ENCODE data around the gene ANKRD13A. TPM values are rescaled to one million over a fixed set of nuclear protein-coding genes. Genes with fewer than 3 reads are reported as not detected.

ANKRD13A gene
- total and polyA plus RNA-seq, 9 donors = 18.3 to 53.4 (median 35.2) TPM

DNA sequence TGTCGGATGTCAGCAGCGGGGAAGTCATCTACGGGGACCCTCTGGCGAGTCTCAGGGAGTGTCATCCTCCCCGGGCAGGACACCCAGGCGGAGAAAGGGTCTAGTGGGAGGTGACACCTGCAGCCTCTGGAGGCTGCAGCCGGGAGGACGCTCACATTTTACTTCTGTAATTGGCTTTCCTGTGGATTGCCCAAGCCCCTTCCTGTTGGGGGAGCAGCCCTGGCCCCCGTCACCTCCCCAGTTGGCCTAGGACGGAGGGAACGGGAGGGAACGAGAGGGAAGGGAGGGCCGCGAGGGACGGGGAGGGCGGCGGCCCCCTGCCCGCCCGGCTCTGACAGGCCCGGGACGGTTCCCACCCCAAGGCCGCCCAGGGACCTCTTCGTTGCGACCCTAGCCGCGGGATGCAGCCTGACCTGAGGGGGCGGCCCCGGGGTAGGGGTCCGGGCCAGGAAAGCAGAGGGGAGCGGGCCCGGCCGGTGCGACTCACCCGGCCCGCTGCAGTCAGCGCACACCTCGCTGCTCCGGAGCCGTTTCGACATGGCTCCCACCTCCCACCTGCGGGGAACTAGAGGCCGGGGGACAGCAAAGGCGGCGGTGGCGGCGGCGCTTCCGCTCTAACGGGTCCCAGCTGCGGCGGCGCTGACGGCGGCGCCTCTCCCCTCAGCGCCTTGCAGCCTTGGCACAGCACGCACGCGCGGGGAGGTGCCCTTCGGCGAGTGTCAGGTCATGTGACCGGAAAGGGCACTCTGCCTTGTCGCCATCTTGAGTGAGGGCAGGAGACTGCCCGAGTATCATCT is 3.3 kb upstream of the ANKRD13A start, which contains the start of gene GIT2:
GIT2 (minus strand) TSS at position 683 of the 797 bp plus-strand sequence; CDS start at position 539, 144 bp downstream.
- DNase-seq = peak; percentile 91 to 93 (median 92)
- intact Hi-C loops (cut with DNase I) = loop anchor here in 2 of 4 donors (5.0 to 10.0 kb wide), 2 partner anchors 61 to 64 kb away; no protein-coding TSS in a partner anchor
- peaks cover 5% of the 10 kb centered on the region for H3K4me1 ChIP-seq (ENCODE audit: insufficient read depth)
- 0 to 1% (median 0%) methylated on average over 60 to 65 of the region's 65 CpGs for WGBS, 3 donors
- peak within 1 kb of the TSS; percentile 38 to 60 for H3K27ac ChIP-seq
- TF ChIP-seq, protein P1, sequence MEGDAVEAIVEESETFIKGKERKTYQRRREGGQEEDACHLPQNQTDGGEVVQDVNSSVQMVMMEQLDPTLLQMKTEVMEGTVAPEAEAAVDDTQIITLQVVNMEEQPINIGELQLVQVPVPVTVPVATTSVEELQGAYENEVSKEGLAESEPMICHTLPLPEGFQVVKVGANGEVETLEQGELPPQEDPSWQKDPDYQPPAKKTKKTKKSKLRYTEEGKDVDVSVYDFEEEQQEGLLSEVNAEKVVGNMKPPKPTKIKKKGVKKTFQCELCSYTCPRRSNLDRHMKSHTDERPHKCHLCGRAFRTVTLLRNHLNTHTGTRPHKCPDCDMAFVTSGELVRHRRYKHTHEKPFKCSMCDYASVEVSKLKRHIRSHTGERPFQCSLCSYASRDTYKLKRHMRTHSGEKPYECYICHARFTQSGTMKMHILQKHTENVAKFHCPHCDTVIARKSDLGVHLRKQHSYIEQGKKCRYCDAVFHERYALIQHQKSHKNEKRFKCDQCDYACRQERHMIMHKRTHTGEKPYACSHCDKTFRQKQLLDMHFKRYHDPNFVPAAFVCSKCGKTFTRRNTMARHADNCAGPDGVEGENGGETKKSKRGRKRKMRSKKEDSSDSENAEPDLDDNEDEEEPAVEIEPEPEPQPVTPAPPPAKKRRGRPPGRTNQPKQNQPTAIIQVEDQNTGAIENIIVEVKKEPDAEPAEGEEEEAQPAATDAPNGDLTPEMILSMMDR (IDR thresholded peaks at IDR 0.05) = no peak
- TF ChIP-seq EP300 (IDR thresholded peaks at IDR 0.05) (no peak), POLR2A (IDR thresholded peaks at IDR 0.05) (peak; percentile 46)
- H3K36me3 ChIP-seq = no peaks in the 10 kb centered on the region
- no peaks in the 10 kb centered on the region for H3K27me3 ChIP-seq
- H3K4me3 ChIP-seq = peak within 1 kb of the TSS; percentile 98
- no peaks in the 10 kb centered on the region for H3K9me3 ChIP-seq

DNA sequence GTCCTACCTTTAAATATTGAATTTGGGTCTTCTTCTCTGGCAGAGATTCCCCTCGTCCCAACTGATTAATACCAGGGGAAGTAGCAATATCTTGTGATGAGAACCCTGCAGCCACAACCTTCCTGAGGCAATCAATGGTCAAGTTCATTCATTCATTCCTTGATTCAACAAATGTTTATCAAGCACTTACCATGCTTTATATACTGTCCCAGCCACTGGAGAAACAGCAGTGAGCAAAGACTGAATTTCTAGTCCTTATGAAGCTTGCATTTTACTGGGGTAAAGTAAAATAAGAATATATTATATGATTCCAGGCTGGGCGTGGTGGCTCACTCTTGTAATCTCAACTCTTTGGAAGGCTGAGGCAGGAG is 2.8 kb upstream of the ANKRD13A start:
- TF ChIP-seq EP300 (IDR thresholded peaks at IDR 0.05) (no peak), POLR2A (IDR thresholded peaks at IDR 0.05) (no peak)
- TF ChIP-seq, protein P1 (IDR thresholded peaks at IDR 0.05) = no peak
- Histone ChIP-seq H3K27me3 (no peaks in the 10 kb centered on the region), H3K27ac (no peak overlapping the region), H3K4me1 (ENCODE audit: insufficient read depth) (peaks cover 6% of the 10 kb centered on the region), H3K4me3 (peak overlapping the region; percentile 98), H3K9me3 (no peaks in the 10 kb centered on the region), H3K36me3 (no peaks in the 10 kb centered on the region)
- DNase-seq = no peak
- intact Hi-C loops (cut with DNase I) = loop anchor here in 2 of 4 donors (5.0 to 10.0 kb wide), 2 partner anchors 62 to 64 kb away; no protein-coding TSS in a partner anchor
- WGBS, 3 donors = 46 to 50% (median 47%) methylated on average over 2 of the region's 2 CpGs

DNA sequence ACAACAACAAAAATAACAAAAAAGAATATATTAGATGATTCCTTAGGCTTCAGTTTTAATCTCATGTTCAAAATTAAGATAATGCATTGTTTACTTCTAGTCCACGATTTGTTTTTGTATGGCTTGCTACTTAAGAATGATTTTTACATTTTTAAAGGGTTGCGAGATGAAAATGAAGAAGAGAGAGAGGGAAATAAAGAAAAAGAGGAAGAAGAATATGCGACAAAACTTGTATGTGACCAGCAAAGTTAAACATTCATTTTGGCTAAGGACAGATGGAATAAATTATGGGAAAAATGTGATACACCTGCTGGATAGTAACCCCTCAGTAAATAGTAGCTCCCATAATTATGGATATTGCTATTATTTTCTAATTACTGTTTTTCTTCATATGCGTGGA is 1.8 kb upstream of the ANKRD13A start:
- H3K4me1 ChIP-seq (ENCODE audit: insufficient read depth) = peaks cover 7% of the 10 kb centered on the region
- no peak overlapping the region for H3K4me3 ChIP-seq
- H3K36me3 ChIP-seq = no peaks in the 10 kb centered on the region
- H3K27ac ChIP-seq = no peak overlapping the region
- 84 to 86% (median 85%) methylated on average over 4 of the region's 4 CpGs for WGBS, 3 donors
- H3K9me3 ChIP-seq = no peaks in the 10 kb centered on the region
- TF ChIP-seq POLR2A (IDR thresholded peaks at IDR 0.05) (no peak), EP300 (IDR thresholded peaks at IDR 0.05) (no peak)
- TF ChIP-seq, protein P1 (IDR thresholded peaks at IDR 0.05) = no peak
- DNase-seq = no peak
- intact Hi-C loops (cut with DNase I) = loop anchor here in 2 of 4 donors (5.0 to 10.0 kb wide), 2 partner anchors 63 to 65 kb away; no protein-coding TSS in a partner anchor
- H3K27me3 ChIP-seq = no peaks in the 10 kb centered on the region

DNA sequence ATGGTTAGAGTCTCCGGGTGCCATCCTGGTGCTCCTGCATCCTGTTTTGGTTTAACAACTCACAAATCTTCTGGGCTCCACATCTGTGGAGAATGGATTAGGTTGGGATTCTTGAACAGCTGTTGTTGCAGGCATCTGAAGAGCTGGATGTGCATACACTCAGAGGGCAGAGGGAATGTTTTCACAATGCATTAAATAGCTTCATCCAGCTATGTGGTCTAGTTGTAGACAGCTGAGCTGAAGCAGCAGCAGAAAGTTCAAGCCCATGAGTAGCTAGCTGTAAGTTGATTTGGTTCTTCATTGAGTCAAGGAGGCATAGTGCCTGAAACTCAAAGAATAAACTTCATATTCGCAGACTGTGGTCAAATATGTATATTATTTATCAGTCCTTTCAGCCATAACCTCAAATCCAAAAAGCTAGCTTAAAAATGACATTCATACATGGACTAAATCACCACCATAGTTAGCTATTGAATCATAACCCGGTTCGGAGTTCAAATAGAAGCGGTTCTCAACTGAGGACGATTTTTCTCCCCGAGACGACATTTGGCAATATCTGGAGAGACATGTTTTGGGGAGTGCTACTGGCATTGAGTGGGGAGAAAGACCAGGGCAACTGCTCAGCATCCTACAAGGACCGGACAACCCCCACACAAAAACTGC is 858 bp upstream of the ANKRD13A start:
- Histone ChIP-seq H3K36me3 (no peaks in the 10 kb centered on the region), H3K4me3 (peak overlapping the region; percentile 71), H3K27me3 (no peaks in the 10 kb centered on the region), H3K4me1 (ENCODE audit: insufficient read depth) (peaks cover 7% of the 10 kb centered on the region), H3K9me3 (no peaks in the 10 kb centered on the region), H3K27ac (no peak overlapping the region)
- WGBS, 3 donors = 47 to 51% (median 51%) methylated on average over 9 of the region's 9 CpGs
- intact Hi-C loops (cut with DNase I) = loop anchor here in 2 of 4 donors (5.0 to 10.0 kb wide), 2 partner anchors 64 to 66 kb away; no protein-coding TSS in a partner anchor
- TF ChIP-seq EP300 (IDR thresholded peaks at IDR 0.05) = no peak
- TF ChIP-seq POLR2A (IDR thresholded peaks at IDR 0.05) = no peak
- TF ChIP-seq, protein P1 (IDR thresholded peaks at IDR 0.05) = no peak
- DNase-seq = no peak

All from ovary (tissue), 9 donors.